ENCODE measurements around the gene GALNT10.

DNA sequence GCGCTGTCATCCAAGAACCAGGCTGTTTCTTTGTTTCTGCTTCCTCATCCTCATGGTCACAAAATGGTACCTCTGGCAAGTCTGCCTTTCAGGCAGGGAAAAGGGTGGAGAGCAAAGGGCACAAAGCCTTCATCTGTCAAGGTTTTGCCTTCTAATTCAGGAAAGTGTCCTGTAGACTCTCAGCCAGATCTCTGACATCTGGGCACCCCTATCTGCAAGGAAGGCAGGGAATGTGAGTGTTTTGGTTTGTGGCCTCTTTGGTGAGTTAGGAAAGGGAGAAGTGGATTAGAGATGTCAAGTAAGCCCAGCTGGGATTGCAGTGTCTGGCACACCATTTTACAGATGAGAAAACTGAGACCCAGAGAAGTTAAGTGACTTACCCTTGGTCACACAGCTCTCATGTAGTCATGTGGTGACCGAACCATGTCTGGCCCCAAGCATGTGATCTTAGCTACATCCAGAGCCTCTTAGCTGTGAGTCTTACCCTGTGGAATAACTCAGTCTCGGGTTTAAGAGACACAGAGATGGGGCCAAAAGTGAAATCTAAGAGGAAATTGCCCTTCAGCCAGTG, 139.6 kb downstream of the GALNT10 start:
- TF ChIP-seq ZNF384 (IDR thresholded peaks at IDR 0.05), result no peak
- no peak for TF ChIP-seq FOXM1 (IDR thresholded peaks at IDR 0.05; ENCODE audit: borderline replicate concordance)
- TF ChIP-seq HDGF (IDR thresholded peaks at IDR 0.05; ENCODE audit: borderline replicate concordance), result no peak
- TF ChIP-seq BHLHE40 (IDR thresholded peaks at IDR 0.05; ENCODE audit: borderline replicate concordance), result no peak
- TF ChIP-seq SP1 (IDR thresholded peaks at IDR 0.05), result no peak
- TF ChIP-seq, protein P1, sequence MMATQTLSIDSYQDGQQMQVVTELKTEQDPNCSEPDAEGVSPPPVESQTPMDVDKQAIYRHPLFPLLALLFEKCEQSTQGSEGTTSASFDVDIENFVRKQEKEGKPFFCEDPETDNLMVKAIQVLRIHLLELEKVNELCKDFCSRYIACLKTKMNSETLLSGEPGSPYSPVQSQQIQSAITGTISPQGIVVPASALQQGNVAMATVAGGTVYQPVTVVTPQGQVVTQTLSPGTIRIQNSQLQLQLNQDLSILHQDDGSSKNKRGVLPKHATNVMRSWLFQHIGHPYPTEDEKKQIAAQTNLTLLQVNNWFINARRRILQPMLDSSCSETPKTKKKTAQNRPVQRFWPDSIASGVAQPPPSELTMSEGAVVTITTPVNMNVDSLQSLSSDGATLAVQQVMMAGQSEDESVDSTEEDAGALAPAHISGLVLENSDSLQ (IDR thresholded peaks at IDR 0.05), result no peak
- TF ChIP-seq TARDBP (IDR thresholded peaks at IDR 0.05), result no peak
- TF ChIP-seq L3MBTL2 (conservative IDR thresholded peaks at IDR 0.05), result no peak
- no peak for TF ChIP-seq LEF1 (IDR thresholded peaks at IDR 0.05; ENCODE audit: borderline replicate concordance)
